ENCODE results near the gene APEX1. TPM values are rescaled to one million over a fixed set of nuclear protein-coding genes. Genes with fewer than 3 reads are reported as not detected.

The APEX1 gene
- total RNA-seq, 1 donor from 2014 or later, result 265 TPM

DNA sequence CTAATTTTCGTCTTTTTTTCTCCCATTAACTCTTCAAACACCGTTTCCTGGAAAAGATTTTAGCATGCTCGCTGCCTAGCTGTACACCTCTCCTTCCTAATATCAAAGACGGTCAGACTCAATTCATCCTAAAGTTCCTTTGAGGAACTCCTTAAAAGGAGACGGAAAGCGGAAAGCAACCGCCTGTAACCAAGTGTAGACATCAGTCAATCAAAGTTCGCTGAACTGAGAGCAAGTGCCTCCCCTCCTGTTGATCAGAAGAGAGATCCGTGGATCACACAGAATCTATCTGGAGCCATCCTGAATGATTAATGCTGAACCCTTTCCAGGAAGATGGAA is 41.3 kb upstream of the APEX1 start:
- TF ChIP-seq, protein P1, sequence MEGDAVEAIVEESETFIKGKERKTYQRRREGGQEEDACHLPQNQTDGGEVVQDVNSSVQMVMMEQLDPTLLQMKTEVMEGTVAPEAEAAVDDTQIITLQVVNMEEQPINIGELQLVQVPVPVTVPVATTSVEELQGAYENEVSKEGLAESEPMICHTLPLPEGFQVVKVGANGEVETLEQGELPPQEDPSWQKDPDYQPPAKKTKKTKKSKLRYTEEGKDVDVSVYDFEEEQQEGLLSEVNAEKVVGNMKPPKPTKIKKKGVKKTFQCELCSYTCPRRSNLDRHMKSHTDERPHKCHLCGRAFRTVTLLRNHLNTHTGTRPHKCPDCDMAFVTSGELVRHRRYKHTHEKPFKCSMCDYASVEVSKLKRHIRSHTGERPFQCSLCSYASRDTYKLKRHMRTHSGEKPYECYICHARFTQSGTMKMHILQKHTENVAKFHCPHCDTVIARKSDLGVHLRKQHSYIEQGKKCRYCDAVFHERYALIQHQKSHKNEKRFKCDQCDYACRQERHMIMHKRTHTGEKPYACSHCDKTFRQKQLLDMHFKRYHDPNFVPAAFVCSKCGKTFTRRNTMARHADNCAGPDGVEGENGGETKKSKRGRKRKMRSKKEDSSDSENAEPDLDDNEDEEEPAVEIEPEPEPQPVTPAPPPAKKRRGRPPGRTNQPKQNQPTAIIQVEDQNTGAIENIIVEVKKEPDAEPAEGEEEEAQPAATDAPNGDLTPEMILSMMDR (IDR thresholded peaks at IDR 0.05; ENCODE audit: partially characterized antibody, unreplicated experiment), result no peak
- peak overlapping the region; percentile 96 for H3K4me3 Mint-ChIP-seq (ENCODE audit: unreplicated experiment)
- H3K27ac Mint-ChIP-seq (ENCODE audit: unreplicated experiment), result peak overlapping the region; percentile 79
- H3K36me3 Mint-ChIP-seq (ENCODE audit: unreplicated experiment), result no peaks in the 10 kb centered on the region
- no peak for DNase-seq
- H3K27me3 Mint-ChIP-seq (ENCODE audit: unreplicated experiment), result peaks cover 2% of the 10 kb centered on the region
- peaks cover 6% of the 10 kb centered on the region for H3K9me3 Mint-ChIP-seq (ENCODE audit: unreplicated experiment)
- no peaks in the 10 kb centered on the region for H3K4me1 Mint-ChIP-seq (ENCODE audit: low read depth, unreplicated experiment)

DNA sequence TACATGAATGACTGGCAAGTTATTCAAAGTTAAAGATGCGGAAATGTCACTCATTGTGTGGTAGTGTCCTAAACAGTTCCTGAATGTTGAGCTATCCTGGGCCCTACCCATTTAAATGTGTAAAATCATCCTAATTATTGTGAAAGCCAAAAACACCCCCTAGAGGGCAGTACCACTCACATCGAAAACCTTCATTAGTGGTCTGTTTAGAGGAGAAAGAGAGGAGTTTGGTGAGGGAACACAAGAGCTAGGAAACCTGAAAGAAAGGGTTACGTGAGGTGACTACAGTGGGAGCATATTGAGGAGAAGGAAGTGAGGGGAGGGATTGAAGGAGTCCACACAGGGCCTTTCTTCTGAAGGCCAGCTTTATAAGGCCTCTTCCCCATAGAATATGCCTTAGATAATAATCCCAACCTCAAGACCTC is 39.2 kb upstream of the APEX1 start:
- DNase-seq, result no peak
- H3K9me3 Mint-ChIP-seq (ENCODE audit: unreplicated experiment), result peaks cover 6% of the 10 kb centered on the region
- H3K36me3 Mint-ChIP-seq (ENCODE audit: unreplicated experiment), result no peaks in the 10 kb centered on the region
- no peak overlapping the region for H3K27ac Mint-ChIP-seq (ENCODE audit: unreplicated experiment)
- no peaks in the 10 kb centered on the region for H3K27me3 Mint-ChIP-seq (ENCODE audit: unreplicated experiment)
- TF ChIP-seq, protein P1 (IDR thresholded peaks at IDR 0.05; ENCODE audit: partially characterized antibody, unreplicated experiment), result peak; percentile 75
- H3K4me3 Mint-ChIP-seq (ENCODE audit: unreplicated experiment), result no peak overlapping the region
- H3K4me1 Mint-ChIP-seq (ENCODE audit: low read depth, unreplicated experiment), result no peaks in the 10 kb centered on the region

DNA sequence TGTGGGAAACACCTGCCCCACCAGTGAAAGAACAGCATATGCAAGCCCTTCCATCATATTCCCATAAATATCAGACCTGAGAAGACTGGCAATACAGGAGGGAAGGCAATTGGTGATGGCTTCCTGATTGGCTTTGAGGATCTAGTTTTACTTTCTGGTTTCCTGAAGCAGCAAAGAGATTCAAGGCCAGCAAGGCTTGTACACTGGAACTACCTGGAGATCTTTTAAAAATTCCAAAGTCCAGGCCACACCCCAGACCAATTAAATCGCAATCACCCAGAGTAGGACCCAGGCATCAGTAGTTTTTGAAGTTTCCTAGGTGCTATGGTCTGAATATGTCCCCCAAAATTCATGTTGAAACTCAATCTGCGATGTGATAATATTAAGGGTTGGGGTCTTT is 38.8 kb upstream of the APEX1 start:
- no peak for DNase-seq
- Mint-ChIP-seq H3K4me1 (ENCODE audit: low read depth, unreplicated experiment) (no peaks in the 10 kb centered on the region), H3K36me3 (ENCODE audit: unreplicated experiment) (no peaks in the 10 kb centered on the region), H3K27me3 (ENCODE audit: unreplicated experiment) (no peaks in the 10 kb centered on the region), H3K9me3 (ENCODE audit: unreplicated experiment) (peaks cover 6% of the 10 kb centered on the region), H3K4me3 (ENCODE audit: unreplicated experiment) (no peak overlapping the region), H3K27ac (ENCODE audit: unreplicated experiment) (no peak overlapping the region)
- TF ChIP-seq, protein P1 (IDR thresholded peaks at IDR 0.05; ENCODE audit: partially characterized antibody, unreplicated experiment), result no peak

DNA sequence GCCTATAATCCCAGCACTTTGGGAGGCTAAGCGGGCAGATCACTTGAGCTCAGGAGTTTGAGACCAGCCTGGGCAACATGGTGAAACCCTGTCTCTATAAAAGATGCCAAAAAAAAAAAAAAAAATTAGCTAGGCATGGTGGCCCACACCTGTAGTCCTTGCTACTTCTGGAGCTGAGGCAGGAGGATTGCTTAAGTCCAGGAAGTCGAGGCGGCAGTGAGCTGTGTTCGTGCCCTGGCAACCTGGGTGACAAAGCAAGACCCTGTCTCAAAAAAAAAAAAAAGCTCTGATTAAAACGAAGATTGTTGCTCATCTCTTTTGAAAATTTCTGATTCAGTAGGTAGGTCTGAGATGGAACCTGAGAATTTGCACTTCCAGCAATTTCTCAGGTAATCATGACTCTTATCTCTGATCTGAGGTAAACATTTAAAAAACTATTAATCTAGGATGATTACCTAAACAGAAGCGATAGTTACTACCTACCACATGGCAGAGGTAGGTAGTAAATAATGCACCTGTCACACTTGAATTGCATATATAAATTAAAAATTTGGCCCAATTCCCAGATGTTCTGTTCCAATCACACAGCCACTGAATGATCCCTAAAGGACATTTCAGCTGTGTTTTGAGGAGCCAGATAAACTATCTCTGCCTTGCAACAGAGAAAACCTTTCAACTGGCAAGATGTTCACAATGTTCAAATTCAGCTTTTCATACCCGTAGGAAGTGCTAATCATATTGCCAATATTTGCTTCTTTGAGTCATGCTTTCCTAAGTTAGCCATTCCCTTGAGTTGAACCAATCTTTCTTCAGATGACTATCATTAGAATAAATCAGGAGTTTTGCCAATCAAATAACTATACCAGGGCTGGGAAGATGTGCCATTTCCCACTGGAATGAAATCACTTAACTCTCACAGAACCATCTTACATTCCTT is 37.5 kb upstream of the APEX1 start:
- no peak overlapping the region for H3K4me3 Mint-ChIP-seq (ENCODE audit: unreplicated experiment)
- no peaks in the 10 kb centered on the region for H3K27me3 Mint-ChIP-seq (ENCODE audit: unreplicated experiment)
- no peaks in the 10 kb centered on the region for H3K36me3 Mint-ChIP-seq (ENCODE audit: unreplicated experiment)
- peaks cover 6% of the 10 kb centered on the region for H3K9me3 Mint-ChIP-seq (ENCODE audit: unreplicated experiment)
- no peaks in the 10 kb centered on the region for H3K4me1 Mint-ChIP-seq (ENCODE audit: low read depth, unreplicated experiment)
- no peak overlapping the region for H3K27ac Mint-ChIP-seq (ENCODE audit: unreplicated experiment)
- no peak for DNase-seq
- TF ChIP-seq, protein P1 (IDR thresholded peaks at IDR 0.05; ENCODE audit: partially characterized antibody, unreplicated experiment), result no peak

DNA sequence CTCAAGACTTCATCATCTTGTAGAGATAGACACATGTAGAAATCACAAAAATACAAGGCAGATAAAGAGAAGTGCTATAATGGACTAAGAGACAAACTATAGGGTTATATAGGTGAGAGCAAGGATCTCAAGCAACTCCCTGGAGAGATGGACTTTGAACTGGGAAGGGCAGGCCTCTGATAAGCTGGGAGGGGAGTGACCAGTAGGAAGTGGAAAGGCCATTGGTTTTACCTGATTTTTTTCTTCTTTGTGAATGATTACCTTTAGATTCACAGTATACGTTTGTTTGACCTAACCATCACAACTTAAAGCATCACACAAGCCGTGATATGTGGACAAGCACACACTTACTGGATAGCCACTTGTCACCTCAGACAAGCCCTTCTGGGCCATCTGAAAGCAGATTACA is 36.5 kb upstream of the APEX1 start:
- Mint-ChIP-seq H3K27me3 (ENCODE audit: unreplicated experiment) (no peaks in the 10 kb centered on the region), H3K9me3 (ENCODE audit: unreplicated experiment) (peaks cover 6% of the 10 kb centered on the region), H3K4me1 (ENCODE audit: low read depth, unreplicated experiment) (no peaks in the 10 kb centered on the region), H3K27ac (ENCODE audit: unreplicated experiment) (no peak overlapping the region), H3K4me3 (ENCODE audit: unreplicated experiment) (no peak overlapping the region), H3K36me3 (ENCODE audit: unreplicated experiment) (no peaks in the 10 kb centered on the region)
- no peak for DNase-seq
- TF ChIP-seq, protein P1 (IDR thresholded peaks at IDR 0.05; ENCODE audit: partially characterized antibody, unreplicated experiment), result no peak
